Activated CD4-positive, alpha-beta T cell treated with anti-CD3 and anti-CD28 coated beads for 24 hours (primary cell): ENCODE measurements around the gene LSR.

Experiments
- DNase-seq, 2 donors: peaks; one replicate each; pipeline ENCODE4 v3.0.0-alpha.2; 2020; ENCODE audit warnings: low read depth in 2 of 2

The LSR gene

GRCh38 chr19:35302446-35302845, 53.6 kb downstream of the LSR start:
- DNase-seq, result no peak

GRCh38 chr19:35303357-35303915, 54.6 kb downstream of the LSR start:
- no peak for DNase-seq

- DNase-seq, result no peak
Observed at GRCh38 chr19:35304036-35304435, 55.2 kb downstream of the LSR start.

GRCh38 chr19:35305181-35305580, 56.4 kb downstream of the LSR start:
- DNase-seq, result no peak

GRCh38 chr19:35306473-35307246, 57.9 kb downstream of the LSR start:
- DNase-seq, result no peak

GRCh38 chr19:35307931-35308330, 59.1 kb downstream of the LSR start:
- no peak for DNase-seq

- no peak for DNase-seq
Observed at GRCh38 chr19:35308910-35309309, 60.1 kb downstream of the LSR start.

GRCh38 chr19:35309481-35310279, 60.9 kb downstream of the LSR start:
- no peak for DNase-seq

GRCh38 chr19:35310331-35310730, 61.5 kb downstream of the LSR start:
- DNase-seq, result no peak

GRCh38 chr19:35310811-35311465, 62.1 kb downstream of the LSR start:
- DNase-seq, result no peak

GRCh38 chr19:35311901-35312665, 63.3 kb downstream of the LSR start:
- no peak for DNase-seq

GRCh38 chr19:35313587-35313986, 64.8 kb downstream of the LSR start:
- no peak for DNase-seq

GRCh38 chr19:35314031-35314430, 65.2 kb downstream of the LSR start:
- no peak for DNase-seq

GRCh38 chr19:35314858-35315470, 66.2 kb downstream of the LSR start:
- no peak for DNase-seq

- no peak for DNase-seq
Observed at GRCh38 chr19:35315883-35316282, 67.1 kb downstream of the LSR start.

GRCh38 chr19:35316560-35316959, 67.8 kb downstream of the LSR start:
- DNase-seq, result no peak
